ENCODE results near the gene GPRC5D. TPM values are rescaled to one million over a fixed set of nuclear protein-coding genes. Genes with fewer than 3 reads are reported as not detected.

Gene GPRC5D
- total RNA-seq, 1 experiment from 2014 or later: not detected

- no peaks in the 10 kb centered on the region for H3K79me2 ChIP-seq (ENCODE audit: low read depth)
- DNase-seq: no peak
- H3K27me3 ChIP-seq (ENCODE audit: insufficient read depth, low read depth): no peaks in the 10 kb centered on the region
- H3K36me3 ChIP-seq (ENCODE audit: low read depth): no peaks in the 10 kb centered on the region
- H3K4me3 ChIP-seq: no peak overlapping the region
- no peaks in the 10 kb centered on the region for H3K4me1 ChIP-seq (replicated peaks; ENCODE audit: insufficient read depth)
- BruUV-seq (replicated peaks): no TSS peak
- no peaks in the 10 kb centered on the region for H3F3A ChIP-seq (ENCODE audit: insufficient read depth, low read depth)
- H3K27ac ChIP-seq: no peak overlapping the region
- ChIA-PET CTCF (interaction anchor here (0.6 kb wide), 1 partner anchor 301 kb away, joined by 5 read pairs; no protein-coding TSS in a partner anchor), POLR2A (ENCODE audit: unreplicated experiment) (interaction anchor here (0.5 kb wide), 1 partner anchor 218 kb away, joined by 5 read pairs; no protein-coding TSS in a partner anchor)
- no peaks in the 10 kb centered on the region for H3K9me3 ChIP-seq (ENCODE audit: insufficient read depth, low read depth)
- H2AFZ ChIP-seq: no peak overlapping the region
- H3K4me2 ChIP-seq: no peak overlapping the region
- intact Hi-C loops (cut with micrococcal nuclease; ENCODE audit: unreplicated experiment): no loop called here
- H3K9me2 ChIP-seq (ENCODE audit: insufficient read depth): no peaks in the 10 kb centered on the region
- H4K20me1 ChIP-seq (ENCODE audit: insufficient read depth): no peaks in the 10 kb centered on the region
- no peak for TF ChIP-seq EZH2 (IDR thresholded peaks at IDR 0.05; ENCODE audit: low read depth)
- no peak for TF ChIP-seq CTCF (conservative IDR thresholded peaks at IDR 0.05)
These were observed 3.1 kb upstream of the GPRC5D start for GRCh38 chr12:12954878-12955625.

- no TSS peak for BruUV-seq (replicated peaks)
- ChIA-PET CTCF (no interaction called here), POLR2A (ENCODE audit: unreplicated experiment) (interaction anchor here (0.5 kb wide), 1 partner anchor 217 kb away, joined by 5 read pairs; no protein-coding TSS in a partner anchor)
- no peak for TF ChIP-seq CTCF (conservative IDR thresholded peaks at IDR 0.05)
- TF ChIP-seq EZH2 (IDR thresholded peaks at IDR 0.05; ENCODE audit: low read depth): no peak
- no peaks in the 10 kb centered on the region for H3F3A ChIP-seq (ENCODE audit: insufficient read depth, low read depth)
- no peaks in the 10 kb centered on the region for H3K4me1 ChIP-seq (replicated peaks; ENCODE audit: insufficient read depth)
- H3K27me3 ChIP-seq (ENCODE audit: insufficient read depth, low read depth): no peaks in the 10 kb centered on the region
- no peaks in the 10 kb centered on the region for H3K9me3 ChIP-seq (ENCODE audit: insufficient read depth, low read depth)
- intact Hi-C loops (cut with micrococcal nuclease; ENCODE audit: unreplicated experiment): no loop called here
- H3K9me2 ChIP-seq (ENCODE audit: insufficient read depth): no peaks in the 10 kb centered on the region
- no peaks in the 10 kb centered on the region for H3K36me3 ChIP-seq (ENCODE audit: low read depth)
- H3K79me2 ChIP-seq (ENCODE audit: low read depth): no peaks in the 10 kb centered on the region
- no peak overlapping the region for H3K27ac ChIP-seq
- no peak overlapping the region for H3K4me3 ChIP-seq
- no peaks in the 10 kb centered on the region for H4K20me1 ChIP-seq (ENCODE audit: insufficient read depth)
- H2AFZ ChIP-seq: no peak overlapping the region
- no peak for DNase-seq
- H3K4me2 ChIP-seq: no peak overlapping the region
These were observed 2.4 kb upstream of the GPRC5D start for GRCh38 chr12:12954356-12954755.

- Histone ChIP-seq H3K9me2 (ENCODE audit: insufficient read depth) (no peaks in the 10 kb centered on the region), H3K4me2 (no peak overlapping the region), H3K4me3 (no peak overlapping the region), H3K27me3 (ENCODE audit: insufficient read depth, low read depth) (no peaks in the 10 kb centered on the region), H3F3A (ENCODE audit: insufficient read depth, low read depth) (no peaks in the 10 kb centered on the region), H3K9me3 (ENCODE audit: insufficient read depth, low read depth) (no peaks in the 10 kb centered on the region), H3K36me3 (ENCODE audit: low read depth) (no peaks in the 10 kb centered on the region), H3K79me2 (ENCODE audit: low read depth) (no peaks in the 10 kb centered on the region), H3K4me1 (replicated peaks; ENCODE audit: insufficient read depth) (no peaks in the 10 kb centered on the region), H4K20me1 (ENCODE audit: insufficient read depth) (no peaks in the 10 kb centered on the region), H2AFZ (no peak overlapping the region), H3K27ac (no peak overlapping the region)
- POLR2A ChIA-PET (ENCODE audit: unreplicated experiment): no interaction called here
- BruUV-seq (replicated peaks): no TSS peak
- intact Hi-C loops (cut with micrococcal nuclease; ENCODE audit: unreplicated experiment): no loop called here
- DNase-seq: no peak
- TF ChIP-seq CTCF (conservative IDR thresholded peaks at IDR 0.05) (no peak), EZH2 (IDR thresholded peaks at IDR 0.05; ENCODE audit: low read depth) (no peak)
- CTCF ChIA-PET: no interaction called here
These were observed 466 bp downstream of the GPRC5D start for GRCh38 chr12:12951504-12951903.
